SU-DHL-6 (cell line): ENCODE data around the gene SRGAP3.

Source experiments
- EZH2phosphoT487 ChIP-seq: fragments of 200-600 bp; sonication (generic), shearing (Covaris generic); conservative IDR thresholded peaks from 2 replicates; pipeline ENCODE4 v1.6.1; 2018; ENCODE audit warnings: mild to moderate bottlenecking, antibody characterized with exemption, low read length, moderate library complexity, mixed read lengths
- TF ChIP-seq, protein P1 (sequence below): fragments of 200-600 bp; sonication (generic); IDR thresholded peaks from one replicate; pipeline ENCODE4 v1.5.1; 2017; ENCODE audit warnings: antibody characterized with exemption, mild to moderate bottlenecking, low read length, moderate library complexity; ENCODE audit not compliant: insufficient read depth, poor library complexity, severe bottlenecking

- TF ChIP-seq, protein P1, sequence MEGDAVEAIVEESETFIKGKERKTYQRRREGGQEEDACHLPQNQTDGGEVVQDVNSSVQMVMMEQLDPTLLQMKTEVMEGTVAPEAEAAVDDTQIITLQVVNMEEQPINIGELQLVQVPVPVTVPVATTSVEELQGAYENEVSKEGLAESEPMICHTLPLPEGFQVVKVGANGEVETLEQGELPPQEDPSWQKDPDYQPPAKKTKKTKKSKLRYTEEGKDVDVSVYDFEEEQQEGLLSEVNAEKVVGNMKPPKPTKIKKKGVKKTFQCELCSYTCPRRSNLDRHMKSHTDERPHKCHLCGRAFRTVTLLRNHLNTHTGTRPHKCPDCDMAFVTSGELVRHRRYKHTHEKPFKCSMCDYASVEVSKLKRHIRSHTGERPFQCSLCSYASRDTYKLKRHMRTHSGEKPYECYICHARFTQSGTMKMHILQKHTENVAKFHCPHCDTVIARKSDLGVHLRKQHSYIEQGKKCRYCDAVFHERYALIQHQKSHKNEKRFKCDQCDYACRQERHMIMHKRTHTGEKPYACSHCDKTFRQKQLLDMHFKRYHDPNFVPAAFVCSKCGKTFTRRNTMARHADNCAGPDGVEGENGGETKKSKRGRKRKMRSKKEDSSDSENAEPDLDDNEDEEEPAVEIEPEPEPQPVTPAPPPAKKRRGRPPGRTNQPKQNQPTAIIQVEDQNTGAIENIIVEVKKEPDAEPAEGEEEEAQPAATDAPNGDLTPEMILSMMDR: no peak
- no peak for TF ChIP-seq EZH2phosphoT487
Observed at GRCh38 chr3:9211155-9211950, 38.1 kb downstream of the SRGAP3 start.
